ENCODE data around the gene EIF4ENIF1. TPM values are rescaled to one million over a fixed set of nuclear protein-coding genes. Genes with fewer than 3 reads are reported as not detected.

EIF4ENIF1 gene, protein sequence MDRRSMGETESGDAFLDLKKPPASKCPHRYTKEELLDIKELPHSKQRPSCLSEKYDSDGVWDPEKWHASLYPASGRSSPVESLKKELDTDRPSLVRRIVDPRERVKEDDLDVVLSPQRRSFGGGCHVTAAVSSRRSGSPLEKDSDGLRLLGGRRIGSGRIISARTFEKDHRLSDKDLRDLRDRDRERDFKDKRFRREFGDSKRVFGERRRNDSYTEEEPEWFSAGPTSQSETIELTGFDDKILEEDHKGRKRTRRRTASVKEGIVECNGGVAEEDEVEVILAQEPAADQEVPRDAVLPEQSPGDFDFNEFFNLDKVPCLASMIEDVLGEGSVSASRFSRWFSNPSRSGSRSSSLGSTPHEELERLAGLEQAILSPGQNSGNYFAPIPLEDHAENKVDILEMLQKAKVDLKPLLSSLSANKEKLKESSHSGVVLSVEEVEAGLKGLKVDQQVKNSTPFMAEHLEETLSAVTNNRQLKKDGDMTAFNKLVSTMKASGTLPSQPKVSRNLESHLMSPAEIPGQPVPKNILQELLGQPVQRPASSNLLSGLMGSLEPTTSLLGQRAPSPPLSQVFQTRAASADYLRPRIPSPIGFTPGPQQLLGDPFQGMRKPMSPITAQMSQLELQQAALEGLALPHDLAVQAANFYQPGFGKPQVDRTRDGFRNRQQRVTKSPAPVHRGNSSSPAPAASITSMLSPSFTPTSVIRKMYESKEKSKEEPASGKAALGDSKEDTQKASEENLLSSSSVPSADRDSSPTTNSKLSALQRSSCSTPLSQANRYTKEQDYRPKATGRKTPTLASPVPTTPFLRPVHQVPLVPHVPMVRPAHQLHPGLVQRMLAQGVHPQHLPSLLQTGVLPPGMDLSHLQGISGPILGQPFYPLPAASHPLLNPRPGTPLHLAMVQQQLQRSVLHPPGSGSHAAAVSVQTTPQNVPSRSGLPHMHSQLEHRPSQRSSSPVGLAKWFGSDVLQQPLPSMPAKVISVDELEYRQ
- total RNA-seq (2022; extraction: Qiagen RNA extraction) = 13.8 to 16.8 TPM (median 15.5 TPM) in 5 replicates

GRCh38 chr22:31489632-31490495, at the start of gene EIF4ENIF1:
Gene EIF4ENIF1 (minus strand): TSS chr22:31489842. CDS start chr22:31488718, 1,124 bp downstream.

DNA sequence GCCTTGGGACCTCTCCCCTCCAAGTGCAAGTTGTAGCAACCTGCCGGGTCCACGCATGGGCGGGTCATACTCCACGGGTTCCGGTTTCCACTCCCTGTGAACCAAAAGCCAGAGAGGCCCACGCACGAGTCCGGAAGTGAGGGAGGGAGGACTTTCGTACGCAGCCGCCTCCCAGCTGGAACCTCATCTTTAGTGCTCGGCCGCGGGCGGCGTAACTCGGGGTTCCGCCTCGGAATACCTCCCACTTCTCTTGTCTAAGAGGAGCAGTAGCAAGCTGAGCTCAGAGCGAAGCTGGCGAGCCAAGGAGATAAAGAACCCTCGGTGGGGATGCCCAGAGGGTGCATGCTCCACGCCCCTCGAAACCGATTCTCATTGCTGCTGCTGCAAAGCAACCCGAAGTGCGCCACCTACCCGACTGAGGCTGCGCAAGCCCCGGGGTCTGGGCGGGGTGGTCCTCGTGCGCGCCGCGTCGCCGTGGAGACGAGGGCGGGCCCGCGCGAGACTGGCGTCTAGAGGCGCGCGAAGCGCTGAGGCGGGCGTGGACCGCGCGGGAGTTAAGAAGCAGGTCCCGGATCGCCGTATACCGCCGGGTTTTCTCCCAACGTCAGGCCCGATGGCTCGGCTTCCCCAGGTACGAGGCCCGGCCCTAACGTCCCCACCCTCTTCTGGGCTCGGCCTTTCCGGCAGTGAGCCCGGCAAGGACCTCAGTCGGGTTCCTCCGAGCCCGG, 6.5 kb upstream of the EIF4ENIF1 start, which contains the start of gene SFI1:
Gene SFI1 (plus strand): TSS at position 530 of the 728 bp plus-strand sequence. CDS start 11,749 bp downstream, outside the sequence.

DNA sequence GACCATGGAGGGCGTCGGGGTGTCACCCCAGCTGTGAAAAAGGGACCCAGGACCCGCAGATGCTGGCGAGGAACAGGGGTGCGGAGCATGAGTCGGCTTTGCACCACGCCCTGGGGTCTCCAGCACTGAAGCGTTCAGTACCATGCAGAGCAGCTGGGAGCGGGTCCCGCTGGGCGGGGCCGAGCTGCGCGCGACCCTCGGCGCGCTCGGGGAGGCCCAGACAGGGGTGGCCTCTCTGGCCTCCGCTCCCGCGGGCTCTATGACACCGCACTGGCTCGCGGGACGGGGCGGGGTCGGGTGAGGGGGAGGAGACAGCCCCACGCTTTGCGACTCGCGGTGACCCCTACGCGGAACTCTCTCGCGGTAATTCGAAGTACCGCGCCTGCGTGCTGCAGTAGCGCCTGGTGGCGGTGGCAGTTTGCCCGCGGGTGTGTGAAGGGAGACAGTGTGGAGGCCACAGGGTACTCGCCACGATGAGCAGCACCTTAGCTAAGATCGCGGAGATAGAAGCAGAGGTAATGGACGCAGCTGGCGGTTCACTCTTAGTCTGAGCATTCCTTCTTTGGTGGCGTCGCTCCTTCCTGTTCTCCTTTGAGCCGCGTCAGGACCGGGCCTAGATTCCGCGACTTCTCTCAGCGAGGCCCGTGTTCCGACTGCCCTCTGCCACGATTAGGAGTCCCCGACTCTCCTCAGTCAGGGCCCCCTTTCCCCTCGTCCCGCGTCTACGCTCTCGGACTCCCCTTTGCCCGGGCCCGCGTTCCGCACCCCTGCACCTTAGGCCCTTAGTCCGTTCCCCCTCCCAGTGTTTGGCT, 90.2 kb downstream of the EIF4ENIF1 start, which contains the start of gene DRG1:
Gene DRG1 (plus strand): TSS at position 394 of the 812 bp plus-strand sequence. CDS start 80 bp downstream, at position 474.

Other genes starting within 250 kb of the EIF4ENIF1 start
- gene PIK3IP1, start 197.4 kb downstream of the EIF4ENIF1 start, total RNA-seq (2022; extraction: Qiagen RNA extraction) = 0.47 to 0.65 TPM (median 0.53 TPM) in 5 replicates
- 17.7 to 22.1 TPM (median 20.5 TPM) in 5 replicates for gene PATZ1, start 143.5 kb downstream of the EIF4ENIF1 start, total RNA-seq (2022; extraction: Qiagen RNA extraction)
- gene DRG1, start 90.2 kb downstream of the EIF4ENIF1 start, total RNA-seq (2022; extraction: Qiagen RNA extraction) = 55.8 to 85.9 TPM (median 61.0 TPM) in 5 replicates
- gene SFI1, start 6.7 kb upstream of the EIF4ENIF1 start, total RNA-seq (2022; extraction: Qiagen RNA extraction) = 5.7 to 10.8 TPM (median 10.0 TPM) in 5 replicates
- gene PISD, start 172.4 kb upstream of the EIF4ENIF1 start, total RNA-seq (2022; extraction: Qiagen RNA extraction) = 21.5 to 28.7 TPM (median 27.1 TPM) in 5 replicates

Measured in A549 treated with dexamethasone at 1 μM for 4 hours (cell line).